ENCODE results near the gene TP53. TPM values are rescaled to one million over a fixed set of nuclear protein-coding genes. Genes with fewer than 3 reads are reported as not detected.

The TP53 gene
- polyA plus RNA-seq, 1 experiment, result 48.4 TPM

DNA sequence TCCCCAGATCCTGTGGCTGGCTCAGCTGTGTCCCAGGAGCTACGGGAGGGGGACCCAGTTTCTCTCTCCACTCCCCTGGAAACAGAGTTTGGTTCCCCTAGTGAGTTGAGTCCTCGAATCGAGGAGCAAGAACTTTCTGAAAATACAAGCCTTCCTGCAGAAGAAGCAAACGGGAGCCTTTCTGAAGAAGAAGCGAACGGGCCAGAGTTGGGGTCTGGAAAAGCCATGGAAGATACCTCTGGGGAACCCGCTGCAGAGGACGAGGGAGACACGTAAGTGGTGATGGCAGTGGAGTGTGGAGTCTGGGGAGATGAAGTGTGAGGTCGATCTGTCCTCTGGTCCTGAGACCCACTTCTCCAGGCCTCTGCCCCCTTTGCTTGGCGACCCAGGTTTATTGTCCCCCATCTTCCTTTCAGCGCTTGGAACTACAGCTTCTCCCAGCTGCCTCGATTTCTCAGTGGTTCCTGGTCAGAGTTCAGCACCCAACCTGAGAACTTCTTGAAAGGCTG is 1.6 kb upstream of the TP53 start:
- Histone ChIP-seq H3K27me3 (ENCODE audit: control insufficient read depth, insufficient read depth, low read length) (no peaks in the 10 kb centered on the region), H3K4me3 (ENCODE audit: low read depth, low read length) (peak overlapping the region; percentile 46), H3K36me3 (ENCODE audit: control insufficient read depth, insufficient read depth, low read length) (peaks cover 1% of the 10 kb centered on the region; the same call in 1 of the 2 replicates)
- no peak for DNase-seq (ENCODE audit: low read depth)
- POLR2A ChIA-PET, result interaction anchor here (0.5 kb wide), 1 partner anchor 173 kb away, joined by 5 read pairs; no protein-coding TSS in a partner anchor
- TF ChIP-seq, protein P1, sequence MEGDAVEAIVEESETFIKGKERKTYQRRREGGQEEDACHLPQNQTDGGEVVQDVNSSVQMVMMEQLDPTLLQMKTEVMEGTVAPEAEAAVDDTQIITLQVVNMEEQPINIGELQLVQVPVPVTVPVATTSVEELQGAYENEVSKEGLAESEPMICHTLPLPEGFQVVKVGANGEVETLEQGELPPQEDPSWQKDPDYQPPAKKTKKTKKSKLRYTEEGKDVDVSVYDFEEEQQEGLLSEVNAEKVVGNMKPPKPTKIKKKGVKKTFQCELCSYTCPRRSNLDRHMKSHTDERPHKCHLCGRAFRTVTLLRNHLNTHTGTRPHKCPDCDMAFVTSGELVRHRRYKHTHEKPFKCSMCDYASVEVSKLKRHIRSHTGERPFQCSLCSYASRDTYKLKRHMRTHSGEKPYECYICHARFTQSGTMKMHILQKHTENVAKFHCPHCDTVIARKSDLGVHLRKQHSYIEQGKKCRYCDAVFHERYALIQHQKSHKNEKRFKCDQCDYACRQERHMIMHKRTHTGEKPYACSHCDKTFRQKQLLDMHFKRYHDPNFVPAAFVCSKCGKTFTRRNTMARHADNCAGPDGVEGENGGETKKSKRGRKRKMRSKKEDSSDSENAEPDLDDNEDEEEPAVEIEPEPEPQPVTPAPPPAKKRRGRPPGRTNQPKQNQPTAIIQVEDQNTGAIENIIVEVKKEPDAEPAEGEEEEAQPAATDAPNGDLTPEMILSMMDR (IDR thresholded peaks at IDR 0.05; ENCODE audit: insufficient read depth, low read depth, low read length), result no peak
- CTCF ChIA-PET, result interaction anchor here (0.7 to 5.2 kb wide), 18 partner anchors 11 to 643 kb away, joined by 3 to 91 read pairs (median 6); partner anchors contain the start of genes DNAH2, SAT2, SHBG and SOX15

DNA sequence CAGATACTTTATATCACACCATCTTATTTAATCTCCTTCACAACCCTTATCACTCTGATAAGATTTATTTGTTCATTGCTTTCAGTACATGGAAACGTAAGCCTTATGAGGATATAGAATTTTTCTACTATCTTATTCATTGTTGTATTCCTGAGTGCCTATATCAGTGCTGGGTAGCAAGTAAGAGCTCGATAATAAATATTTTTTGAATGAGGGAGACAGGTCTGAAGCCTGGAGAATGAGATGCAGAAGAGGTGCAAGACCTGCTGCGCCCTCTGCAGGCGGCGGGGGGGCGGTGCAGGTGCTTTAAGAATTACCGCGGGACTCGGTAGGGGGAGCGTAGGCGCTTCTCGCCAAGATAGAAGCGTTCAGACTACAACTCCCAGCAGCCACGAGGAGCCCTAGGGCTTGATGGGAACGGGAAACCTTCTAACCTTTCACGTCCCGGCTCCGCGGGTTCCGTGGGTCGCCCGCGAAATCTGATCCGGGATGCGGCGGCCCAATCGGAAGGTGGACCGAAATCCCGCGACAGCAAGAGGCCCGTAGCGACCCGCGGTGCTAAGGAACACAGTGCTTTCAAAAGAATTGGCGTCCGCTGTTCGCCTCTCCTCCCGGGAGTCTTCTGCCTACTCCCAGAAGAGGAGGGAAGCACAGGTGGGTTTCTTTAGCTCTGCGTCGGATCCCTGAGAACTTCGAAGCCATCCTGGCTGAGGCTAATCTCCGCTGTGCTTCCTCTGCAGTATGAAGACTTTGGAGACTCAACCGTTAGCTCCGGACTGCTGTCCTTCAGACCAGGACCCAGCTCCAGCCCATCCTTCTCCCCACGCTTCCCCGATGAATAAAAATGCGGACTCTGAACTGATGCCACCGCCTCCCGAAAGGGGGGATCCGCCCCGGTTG is 868 bp upstream of the TP53 start, which contains the start of gene WRAP53:
WRAP53 (plus strand) TSS at position 570 of the 900 bp plus-strand sequence; CDS start at position 742, 172 bp downstream.
- H3K4me3 ChIP-seq (ENCODE audit: low read depth, low read length), result peak within 1 kb of the TSS; percentile 52
- H3K27me3 ChIP-seq (ENCODE audit: control insufficient read depth, insufficient read depth, low read length), result no peaks in the 10 kb centered on the region
- peak; percentile 98 for DNase-seq (ENCODE audit: low read depth)
- ChIA-PET CTCF (interaction anchor here (0.6 to 5.2 kb wide), 46 partner anchors 12 to 642 kb away, joined by 3 to 91 read pairs (median 4); partner anchors contain the start of genes ATP1B2, CD68, DNAH2 and FXR2), POLR2A (interaction anchor here (0.5 to 1.4 kb wide), 5 partner anchors 73 to 337 kb away, joined by 3 to 6 read pairs (median 5); no protein-coding TSS in a partner anchor)
- TF ChIP-seq, protein P1 (IDR thresholded peaks at IDR 0.05; ENCODE audit: insufficient read depth, low read depth, low read length), result peak; percentile 99
- peaks cover 1% of the 10 kb centered on the region; the same call in 1 of the 2 replicates for H3K36me3 ChIP-seq (ENCODE audit: control insufficient read depth, insufficient read depth, low read length)

DNA sequence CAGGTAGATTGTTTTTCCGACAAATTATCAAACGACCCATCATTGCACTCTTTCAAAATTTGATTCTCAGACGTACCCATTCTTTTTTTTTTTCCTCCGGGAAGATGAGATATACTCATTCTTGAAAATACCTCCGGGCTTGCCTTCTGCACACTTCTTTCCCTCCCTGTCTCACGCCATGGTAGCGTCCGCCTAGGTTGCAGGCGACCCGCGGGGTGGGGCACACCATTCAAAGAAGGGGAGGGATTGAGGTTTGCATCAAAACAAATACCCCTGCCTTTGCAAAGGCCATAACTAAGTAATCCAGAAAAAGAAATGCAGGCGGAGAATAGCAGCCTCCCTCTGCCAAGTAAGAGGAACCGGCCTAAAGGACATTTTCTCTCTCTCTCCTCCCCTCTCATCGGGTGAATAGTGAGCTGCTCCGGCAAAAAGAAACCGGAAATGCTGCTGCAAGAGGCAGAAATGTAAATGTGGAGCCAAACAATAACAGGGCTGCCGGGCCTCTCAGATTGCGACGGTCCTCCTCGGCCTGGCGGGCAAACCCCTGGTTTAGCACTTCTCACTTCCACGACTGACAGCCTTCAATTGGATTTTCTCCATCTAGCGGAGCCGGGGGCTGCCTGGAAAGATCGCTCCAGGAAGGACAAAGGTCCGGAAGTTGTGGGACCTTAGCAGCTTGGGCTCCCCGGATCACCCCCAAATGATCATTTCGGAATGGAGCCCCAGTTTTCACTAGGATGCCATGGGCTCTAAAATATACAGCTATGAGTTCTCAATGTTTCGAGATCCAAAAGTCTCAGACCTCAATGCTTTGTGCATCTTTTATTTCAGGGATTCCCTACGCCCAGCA is 843 bp downstream of the TP53 start:
- ChIA-PET POLR2A (interaction anchor here (0.6 to 1.4 kb wide), 3 partner anchors 102 to 228 kb away, joined by 5 to 7 read pairs (median 6); no protein-coding TSS in a partner anchor), CTCF (interaction anchor here (0.6 to 5.2 kb wide), 23 partner anchors 13 to 640 kb away, joined by 3 to 91 read pairs (median 5); partner anchors contain the start of genes SAT2, SHBG and SOX15)
- Histone ChIP-seq H3K36me3 (ENCODE audit: control insufficient read depth, insufficient read depth, low read length) (no peaks in the 10 kb centered on the region), H3K4me3 (ENCODE audit: low read depth, low read length) (peak overlapping the region; percentile 52), H3K27me3 (ENCODE audit: control insufficient read depth, insufficient read depth, low read length) (no peaks in the 10 kb centered on the region)
- DNase-seq (ENCODE audit: low read depth), result no peak
- TF ChIP-seq, protein P1 (IDR thresholded peaks at IDR 0.05; ENCODE audit: insufficient read depth, low read depth, low read length), result no peak

DNA sequence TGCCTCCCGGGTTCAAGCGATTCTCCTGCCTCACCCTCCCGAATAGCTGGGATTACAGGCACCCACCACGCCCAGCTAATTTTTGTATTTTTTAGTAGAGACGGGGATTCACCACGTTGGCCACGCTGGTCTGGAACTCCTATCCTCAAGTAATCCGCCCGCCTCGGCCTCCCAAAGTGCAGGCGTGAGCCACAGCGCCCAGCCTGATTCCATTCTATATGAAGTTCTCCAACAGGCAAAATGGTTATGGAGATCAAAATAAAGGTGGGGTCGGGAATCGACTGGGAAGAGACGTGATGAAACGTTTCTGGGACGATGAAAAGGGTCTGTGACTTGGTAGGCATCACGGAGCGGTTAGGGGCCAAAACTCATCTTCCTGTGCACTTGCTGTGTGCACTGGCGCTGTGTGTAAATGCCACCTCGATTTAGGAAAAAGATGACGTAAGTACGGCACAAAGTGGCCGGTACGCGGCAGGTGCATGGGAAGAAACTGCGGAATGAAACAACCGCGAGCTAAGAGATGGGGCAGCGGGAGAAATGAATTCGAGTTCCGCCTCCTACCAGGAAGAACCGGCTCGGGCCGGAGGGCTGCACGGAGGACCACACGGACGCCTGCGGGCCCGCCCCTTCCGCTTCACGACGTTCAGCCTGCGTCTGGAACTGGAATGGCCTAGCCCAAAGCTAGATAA is 1.6 kb downstream of the TP53 start:
- TF ChIP-seq, protein P1 (IDR thresholded peaks at IDR 0.05; ENCODE audit: insufficient read depth, low read depth, low read length), result no peak
- Histone ChIP-seq H3K27me3 (ENCODE audit: control insufficient read depth, insufficient read depth, low read length) (no peaks in the 10 kb centered on the region), H3K36me3 (ENCODE audit: control insufficient read depth, insufficient read depth, low read length) (no peaks in the 10 kb centered on the region), H3K4me3 (ENCODE audit: low read depth, low read length) (peak overlapping the region; percentile 52)
- CTCF ChIA-PET, result interaction anchor here (0.6 to 5.2 kb wide), 10 partner anchors 12 to 640 kb away, joined by 3 to 91 read pairs (median 6); partner anchors contain the start of genes SAT2 and SHBG
- peak; percentile 49 for DNase-seq (ENCODE audit: low read depth)
- POLR2A ChIA-PET, result interaction anchor here (0.6 kb wide), 2 partner anchors 102 to 227 kb away, joined by 6 to 7 read pairs; no protein-coding TSS in a partner anchor
